NOMO-1 treated with DMSO at 0.1 percent for 48 hours (cell line): ENCODE measurements around the gene CENPA.

ENCODE experiments used
- DNase-seq: peaks from one replicate; lab custom pipeline; 2025; ENCODE audit not compliant: unreplicated experiment; lab: John Stamatoyannopoulos, UW

CENPA gene

DNA sequence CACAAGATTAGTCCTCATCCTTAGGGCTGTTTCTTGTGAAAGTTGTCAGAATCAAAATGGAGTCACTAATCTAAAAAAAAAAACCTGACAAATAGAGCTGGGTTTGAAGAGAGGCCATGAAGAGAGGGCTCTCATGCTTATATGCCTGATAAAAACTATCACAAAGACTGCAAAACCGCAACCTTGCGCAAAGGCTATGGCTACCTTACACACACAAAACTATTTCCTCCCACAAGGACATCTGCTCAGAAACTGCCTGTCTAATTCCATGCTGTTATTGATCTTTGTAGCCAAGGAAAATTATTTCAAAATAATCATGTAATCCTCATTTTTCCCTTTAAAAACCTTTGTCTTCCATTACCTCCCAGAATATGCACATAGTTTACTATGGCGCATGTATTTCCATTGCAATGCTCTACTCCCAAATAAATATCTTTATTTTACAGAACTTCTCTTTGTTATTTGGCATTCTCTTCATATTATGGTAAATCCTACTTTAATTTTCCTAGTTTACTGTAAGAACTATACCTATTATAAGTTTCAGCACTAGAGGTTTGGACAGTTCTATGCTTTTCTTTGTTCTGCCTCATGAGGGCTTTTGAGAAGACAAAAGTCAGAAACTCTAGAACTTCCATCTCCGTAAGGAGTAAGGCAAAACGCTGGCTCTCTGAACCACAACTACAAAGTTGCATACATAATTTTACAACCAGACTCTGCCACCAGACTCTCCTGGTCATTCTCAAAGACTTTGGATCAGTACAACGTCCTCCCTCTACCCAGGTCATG is 52.5 kb downstream of the CENPA start:
- DNase-seq: peak; percentile 44

DNA sequence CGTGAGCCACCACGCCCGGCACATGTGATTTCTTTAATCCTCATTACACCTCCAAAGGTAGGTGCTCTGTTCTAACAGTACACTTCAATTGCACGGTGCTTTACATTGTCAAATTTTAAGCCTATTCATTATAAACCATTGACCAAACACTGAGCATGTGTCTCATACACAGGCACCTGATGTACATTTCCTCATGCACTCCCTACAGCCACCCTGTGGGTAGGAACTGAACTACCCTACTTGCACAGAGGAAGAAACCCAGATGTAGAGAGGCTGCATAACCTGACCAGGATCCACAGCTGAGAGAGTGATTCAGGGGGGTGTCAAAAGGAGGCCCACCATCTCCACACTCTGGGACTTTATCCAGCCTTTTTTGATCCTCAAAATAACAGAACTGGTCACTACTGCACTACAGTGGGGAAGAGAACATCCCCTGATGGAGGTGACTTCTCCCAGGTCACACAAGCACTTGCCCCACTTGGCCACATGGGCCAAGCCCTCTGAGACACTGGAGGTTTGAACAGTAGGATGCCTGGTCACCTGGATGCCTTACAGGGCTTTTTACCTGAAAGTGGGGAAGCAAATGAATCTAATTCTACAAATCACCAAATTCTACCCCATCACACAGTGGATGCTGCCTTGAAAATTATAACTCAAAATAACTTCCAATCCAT is 55.2 kb downstream of the CENPA start:
- DNase-seq: no peak

DNA sequence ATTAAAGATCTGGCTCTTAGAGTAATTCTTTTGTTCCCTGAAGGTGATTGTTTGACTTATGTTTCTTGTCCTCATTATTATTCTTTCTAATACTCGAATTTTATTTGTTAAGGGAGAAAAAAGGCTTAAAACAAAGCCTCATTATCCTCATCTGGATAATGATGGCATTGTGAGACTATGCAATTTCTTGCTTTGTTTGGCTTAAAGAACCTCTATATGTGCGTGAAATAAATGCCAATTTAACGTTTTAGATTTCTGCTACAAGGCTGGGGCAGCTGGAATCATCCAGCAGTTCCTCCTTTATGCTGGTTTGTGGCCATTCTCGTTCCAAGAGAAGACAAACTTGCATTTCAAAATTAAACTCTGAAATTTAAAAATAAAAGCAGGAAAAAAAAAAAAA is 57.2 kb downstream of the CENPA start:
- no peak for DNase-seq
